Measurements from ENCODE around the gene PVALB. TPM values are rescaled to one million over a fixed set of nuclear protein-coding genes. Genes with fewer than 3 reads are reported as not detected.

PVALB gene
- polyA plus RNA-seq, 3 donors, result 0.65 TPM; not detected in 2

DNA sequence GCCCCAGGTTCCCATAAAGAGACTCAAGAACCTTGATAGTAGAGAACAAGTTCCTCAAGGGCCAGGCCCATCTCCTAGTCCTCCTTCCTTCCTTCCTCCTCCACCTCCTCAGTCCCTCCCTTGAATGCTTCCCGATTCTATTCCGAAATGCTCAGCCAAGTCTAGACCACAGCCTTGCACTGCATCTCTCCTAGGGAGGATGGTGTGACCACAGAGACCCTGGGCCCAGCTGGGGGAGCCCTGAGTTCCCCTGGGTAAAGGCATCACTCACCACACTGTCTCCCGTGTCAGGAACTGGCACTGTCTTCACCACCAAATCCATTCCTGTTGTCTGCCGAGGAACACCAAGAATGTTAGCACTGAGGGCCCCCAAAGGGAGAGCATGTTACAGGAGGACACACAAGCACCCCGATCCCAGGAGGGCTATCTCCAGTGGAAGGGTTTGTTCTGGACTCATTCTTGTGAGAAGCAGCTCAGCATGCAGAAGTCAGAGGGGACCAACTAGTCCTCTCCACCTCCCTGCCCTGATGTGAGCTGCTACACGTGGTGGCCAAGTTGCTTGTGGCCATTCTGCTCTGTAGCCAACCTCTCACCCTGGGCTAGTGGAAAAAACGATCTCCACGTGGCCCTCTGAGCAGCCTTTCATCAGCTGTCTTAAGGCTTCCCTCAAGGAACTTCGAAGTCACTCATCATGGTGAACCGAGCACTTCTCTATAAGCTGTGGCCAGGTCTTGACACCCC lies 49.6 kb downstream of the PVALB start:
- Histone ChIP-seq H3K79me2 (ENCODE audit: insufficient read depth, low read length) (no peaks in the 10 kb centered on the region), H3K4me2 (replicated peaks; ENCODE audit: extremely low read depth, low read length, poor library complexity, severe bottlenecking) (no peak overlapping the region), H4K20me1 (ENCODE audit: insufficient read depth, low read length) (no peaks in the 10 kb centered on the region), H3K4me3 (replicated peaks in 1 of 3; ENCODE audit: low read depth in 2 of 3, low read length in 3 of 3) (no peak overlapping the region), H3K27me3 (ENCODE audit: control insufficient read depth in 2 of 2, insufficient read depth in 2 of 2, low read length in 2 of 2) (no peaks in the 10 kb centered on the region), H3K27ac (ENCODE audit: low read depth in 1 of 2, low read length in 2 of 2) (no peak overlapping the region), H3K9me3 (replicated peaks in 1 of 2; ENCODE audit: control insufficient read depth in 1 of 2, insufficient read depth in 1 of 2, low read length in 2 of 2) (no peaks in the 10 kb centered on the region), H3K36me3 (replicated peaks in 1 of 2; ENCODE audit: control insufficient read depth in 1 of 2, insufficient read depth in 2 of 2, low read length in 2 of 2) (peaks cover 31 to 55% of the 10 kb centered on the region in 2 donors), H3K4me1 (ENCODE audit: control insufficient read depth in 1 of 2, insufficient read depth in 2 of 2, low read length in 2 of 2) (peaks cover 13 to 14% of the 10 kb centered on the region in 2 donors), H2AFZ (ENCODE audit: insufficient read depth, low read depth, low read length, poor library complexity, severe bottlenecking) (no peak overlapping the region), H3K9ac (ENCODE audit: insufficient read depth, low read length, poor library complexity, severe bottlenecking) (no peak overlapping the region)
- peak overlapping the region in 1 of 7 donors; percentile 67 for H3K27ac Mint-ChIP-seq
- intact Hi-C loops (cut with micrococcal nuclease), result no loop called here
- no peaks in the 10 kb centered on the region for H3K9me3 Mint-ChIP-seq
- WGBS (ENCODE audit: insufficient coverage), result 89% methylated on average over 8 of the region's 10 CpGs
- peaks cover 43 to 45% of the 10 kb centered on the region in 2 donors for H3K36me3 Mint-ChIP-seq
- TF ChIP-seq, protein P1, sequence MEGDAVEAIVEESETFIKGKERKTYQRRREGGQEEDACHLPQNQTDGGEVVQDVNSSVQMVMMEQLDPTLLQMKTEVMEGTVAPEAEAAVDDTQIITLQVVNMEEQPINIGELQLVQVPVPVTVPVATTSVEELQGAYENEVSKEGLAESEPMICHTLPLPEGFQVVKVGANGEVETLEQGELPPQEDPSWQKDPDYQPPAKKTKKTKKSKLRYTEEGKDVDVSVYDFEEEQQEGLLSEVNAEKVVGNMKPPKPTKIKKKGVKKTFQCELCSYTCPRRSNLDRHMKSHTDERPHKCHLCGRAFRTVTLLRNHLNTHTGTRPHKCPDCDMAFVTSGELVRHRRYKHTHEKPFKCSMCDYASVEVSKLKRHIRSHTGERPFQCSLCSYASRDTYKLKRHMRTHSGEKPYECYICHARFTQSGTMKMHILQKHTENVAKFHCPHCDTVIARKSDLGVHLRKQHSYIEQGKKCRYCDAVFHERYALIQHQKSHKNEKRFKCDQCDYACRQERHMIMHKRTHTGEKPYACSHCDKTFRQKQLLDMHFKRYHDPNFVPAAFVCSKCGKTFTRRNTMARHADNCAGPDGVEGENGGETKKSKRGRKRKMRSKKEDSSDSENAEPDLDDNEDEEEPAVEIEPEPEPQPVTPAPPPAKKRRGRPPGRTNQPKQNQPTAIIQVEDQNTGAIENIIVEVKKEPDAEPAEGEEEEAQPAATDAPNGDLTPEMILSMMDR (IDR thresholded peaks at IDR 0.05), result no peak
- peaks cover 0 to 5% (median 3%) of the 10 kb centered on the region in 3 donors for H3K27me3 Mint-ChIP-seq (ENCODE audit: low read depth in 3 of 3)
- H3K4me1 Mint-ChIP-seq, result peaks cover 15% of the 10 kb centered on the region
- H3K4me3 Mint-ChIP-seq, result no peak overlapping the region
- DNase-seq, result no peak

GRCh38 chr22:36765943-36766450 lies 50.8 kb downstream of the PVALB start:
- peaks cover 32 to 62% of the 10 kb centered on the region in 2 donors for H3K36me3 ChIP-seq (replicated peaks in 1 of 2; ENCODE audit: control insufficient read depth in 1 of 2, insufficient read depth in 2 of 2, low read length in 2 of 2)
- Mint-ChIP-seq H3K4me1 (peaks cover 12% of the 10 kb centered on the region), H3K27ac (no peak overlapping the region), H3K27me3 (ENCODE audit: low read depth in 3 of 3) (peaks cover 0 to 3% (median 2%) of the 10 kb centered on the region in 3 donors), H3K36me3 (peaks cover 41 to 44% of the 10 kb centered on the region in 2 donors), H3K9me3 (no peaks in the 10 kb centered on the region), H3K4me3 (no peak overlapping the region)
- H3K9ac ChIP-seq (ENCODE audit: insufficient read depth, low read length, poor library complexity, severe bottlenecking), result no peak overlapping the region
- intact Hi-C loops (cut with micrococcal nuclease), result no loop called here
- TF ChIP-seq, protein P1 (IDR thresholded peaks at IDR 0.05), result no peak
- H3K4me1 ChIP-seq (ENCODE audit: control insufficient read depth in 1 of 2, insufficient read depth in 2 of 2, low read length in 2 of 2), result peaks cover 9 to 11% of the 10 kb centered on the region in 2 donors
- no peak overlapping the region for H3K4me2 ChIP-seq (replicated peaks; ENCODE audit: extremely low read depth, low read length, poor library complexity, severe bottlenecking)
- H3K4me3 ChIP-seq (replicated peaks in 1 of 3; ENCODE audit: low read depth in 2 of 3, low read length in 3 of 3), result no peak overlapping the region
- H2AFZ ChIP-seq (ENCODE audit: insufficient read depth, low read depth, low read length, poor library complexity, severe bottlenecking), result no peak overlapping the region
- no peaks in the 10 kb centered on the region for H3K9me3 ChIP-seq (replicated peaks in 1 of 2; ENCODE audit: control insufficient read depth in 1 of 2, insufficient read depth in 1 of 2, low read length in 2 of 2)
- no peak overlapping the region for H3K27ac ChIP-seq (ENCODE audit: low read depth in 1 of 2, low read length in 2 of 2)
- H3K79me2 ChIP-seq (ENCODE audit: insufficient read depth, low read length), result no peaks in the 10 kb centered on the region
- no peak for DNase-seq
- 96% methylated on average over 5 of the region's 11 CpGs for WGBS (ENCODE audit: insufficient coverage)
- no peaks in the 10 kb centered on the region for H4K20me1 ChIP-seq (ENCODE audit: insufficient read depth, low read length)
- no peaks in the 10 kb centered on the region for H3K27me3 ChIP-seq (ENCODE audit: control insufficient read depth in 2 of 2, insufficient read depth in 2 of 2, low read length in 2 of 2)

Data from CD14-positive monocyte (primary cell).